Inflammatory macrophage treated with lipopolysaccharide for 1 hour (primary cell): ENCODE data around the gene ERAS.

Experiments used
- DNase-seq, 2 donors: peaks; one replicate each; pipeline ENCODE4 v3.0.0-alpha.2; 2020 to 2022

Gene ERAS, protein sequence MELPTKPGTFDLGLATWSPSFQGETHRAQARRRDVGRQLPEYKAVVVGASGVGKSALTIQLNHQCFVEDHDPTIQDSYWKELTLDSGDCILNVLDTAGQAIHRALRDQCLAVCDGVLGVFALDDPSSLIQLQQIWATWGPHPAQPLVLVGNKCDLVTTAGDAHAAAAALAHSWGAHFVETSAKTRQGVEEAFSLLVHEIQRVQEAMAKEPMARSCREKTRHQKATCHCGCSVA

DNA sequence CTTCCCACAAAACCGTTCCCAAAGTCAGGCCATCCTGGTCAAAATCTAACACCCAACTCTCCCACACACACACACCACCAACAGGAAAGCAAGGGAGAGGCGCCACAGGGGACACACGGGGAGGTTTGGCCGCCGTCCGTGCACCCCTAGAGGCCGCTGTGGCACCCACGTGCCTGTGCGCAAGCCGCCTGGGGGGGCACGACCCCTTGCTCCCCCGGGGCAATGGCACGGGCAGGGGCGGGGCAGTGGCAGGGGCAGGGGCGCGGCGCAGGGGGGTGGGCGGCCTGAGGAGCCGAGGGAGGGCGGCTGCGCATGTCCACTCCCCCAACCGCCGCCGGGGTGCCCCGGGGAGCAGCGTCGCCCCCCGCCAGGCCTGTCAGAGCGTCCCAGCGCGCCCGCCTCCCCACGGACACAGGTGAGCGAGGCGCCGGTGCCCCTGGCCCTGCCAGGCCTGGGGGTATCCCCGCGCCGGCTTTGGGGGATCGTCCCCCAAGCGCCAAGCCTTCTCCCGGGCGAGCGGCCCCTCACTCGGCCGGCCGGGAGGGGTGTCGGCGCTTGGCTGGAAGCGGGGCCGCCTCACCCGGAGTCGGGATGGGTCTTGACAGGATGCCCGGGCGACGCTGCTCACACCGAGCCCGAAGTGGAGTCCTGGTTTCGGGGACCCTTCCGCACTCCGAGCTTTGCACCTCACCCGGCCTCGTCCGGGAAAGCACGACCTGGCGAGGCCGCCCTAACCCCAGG is at the start of gene ERAS:
ERAS (plus strand) TSS at position 379 of the 741 bp plus-strand sequence. CDS start 2,611 bp downstream, outside the sequence.
- no peak for DNase-seq

- no peak for DNase-seq
These were observed 49.4 kb upstream of the ERAS start for GRCh38 chrX:48776818-48777439.

DNA sequence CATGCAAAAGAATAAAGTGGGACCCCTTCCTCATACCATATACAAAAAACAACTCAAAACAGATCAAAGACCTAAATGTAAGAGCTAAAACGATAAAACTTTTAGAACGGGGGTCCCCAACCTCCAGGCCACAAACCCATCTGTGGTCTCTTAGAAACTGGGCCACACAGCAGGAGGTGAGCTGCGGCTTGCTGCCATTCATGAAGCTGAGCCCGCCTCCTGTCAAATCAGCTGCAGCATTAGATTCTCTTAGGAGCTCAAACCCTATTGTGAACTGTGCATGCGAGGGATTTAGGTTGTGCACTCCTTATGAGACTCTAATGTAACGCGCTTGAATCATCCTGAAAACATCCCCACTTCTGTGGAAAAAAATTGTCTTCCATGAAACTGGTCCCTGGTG is 46.9 kb upstream of the ERAS start:
- no peak for DNase-seq

DNA sequence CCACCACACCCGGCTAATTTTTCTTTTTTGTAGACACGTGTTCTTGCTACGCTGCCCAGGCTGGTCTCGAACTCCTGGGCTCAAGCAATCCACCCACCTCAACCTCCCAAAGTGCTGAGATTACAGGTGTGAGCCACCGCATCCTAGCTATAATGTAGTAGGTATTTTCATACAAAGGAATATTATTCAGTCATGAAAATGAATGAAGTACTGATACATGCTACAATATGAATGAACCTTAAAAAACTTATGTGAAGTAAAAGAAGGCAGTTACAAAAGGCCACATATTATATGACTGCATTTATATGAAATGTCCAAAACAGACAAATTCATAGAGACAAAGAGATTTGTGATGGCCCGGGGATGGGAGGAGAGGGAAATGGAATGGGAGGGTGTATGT is 44.6 kb upstream of the ERAS start:
- no peak for DNase-seq

DNA sequence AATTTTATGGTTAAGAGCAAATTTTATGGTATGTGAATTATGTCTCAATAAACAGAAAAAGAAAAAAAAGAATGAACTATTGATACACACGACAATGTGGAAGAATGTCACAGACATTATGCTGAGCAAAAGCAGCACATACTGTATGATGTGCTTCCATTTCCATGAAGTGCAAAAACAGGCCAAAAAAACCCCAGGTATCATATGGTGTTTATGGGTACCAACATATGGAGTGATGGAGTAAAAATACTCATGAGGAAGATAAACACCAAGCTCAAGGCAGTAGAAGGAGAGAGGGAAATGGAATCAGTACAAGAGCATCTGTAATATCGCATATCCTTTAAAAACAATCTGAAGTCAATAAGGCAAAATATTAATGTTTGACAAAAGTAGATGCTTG is 44.1 kb upstream of the ERAS start:
- no peak for DNase-seq

GRCh38 chrX:48782795-48783194 is 43.5 kb upstream of the ERAS start:
- DNase-seq = no peak

GRCh38 chrX:48784726-48785125 is 41.6 kb upstream of the ERAS start:
- no peak for DNase-seq

GRCh38 chrX:48785186-48785539 is 41.1 kb upstream of the ERAS start:
- DNase-seq = no peak

GRCh38 chrX:48785540-48786214 is 40.6 kb upstream of the ERAS start:
- no peak for DNase-seq

GRCh38 chrX:48786341-48786800 is 39.9 kb upstream of the ERAS start, which contains the start of gene GATA1:
GATA1 (plus strand) TSS chrX:48786590; CDS start chrX:48791110, 4,520 bp downstream.
- no peak for DNase-seq

DNA sequence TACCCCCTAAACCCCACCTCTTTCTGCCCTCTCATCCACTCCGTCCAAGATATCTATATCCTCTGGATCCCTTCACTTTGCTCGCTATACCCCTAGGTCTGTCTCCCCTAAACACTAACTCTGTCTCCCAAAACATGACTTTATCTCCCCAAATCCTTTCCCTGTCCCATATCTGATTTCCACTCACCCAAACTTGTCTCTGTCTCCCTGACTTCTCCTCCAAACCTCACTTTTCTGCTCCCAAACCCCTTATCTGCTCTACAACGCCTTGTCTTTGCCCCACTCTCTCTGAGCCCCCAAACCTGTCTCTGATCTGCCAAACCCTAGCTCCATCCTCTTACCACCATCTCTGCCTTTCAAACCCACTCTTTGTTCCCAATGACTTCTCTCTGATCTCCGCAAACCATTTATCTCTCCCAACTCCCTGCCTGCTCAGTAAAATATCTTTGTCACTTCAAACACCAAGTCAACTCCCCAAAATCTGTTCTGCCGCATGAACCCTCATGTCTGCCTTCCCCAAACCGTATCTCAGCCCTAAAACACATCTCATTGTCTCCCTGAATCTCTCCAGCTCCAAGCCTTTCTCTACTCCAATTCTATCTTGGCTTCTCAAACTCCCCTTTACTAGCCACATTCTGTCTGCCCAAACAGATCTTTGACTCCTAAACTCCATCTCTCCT is 39.3 kb upstream of the ERAS start:
- no peak for DNase-seq

GRCh38 chrX:48787505-48788443 is 38.5 kb upstream of the ERAS start:
- DNase-seq = no peak

DNA sequence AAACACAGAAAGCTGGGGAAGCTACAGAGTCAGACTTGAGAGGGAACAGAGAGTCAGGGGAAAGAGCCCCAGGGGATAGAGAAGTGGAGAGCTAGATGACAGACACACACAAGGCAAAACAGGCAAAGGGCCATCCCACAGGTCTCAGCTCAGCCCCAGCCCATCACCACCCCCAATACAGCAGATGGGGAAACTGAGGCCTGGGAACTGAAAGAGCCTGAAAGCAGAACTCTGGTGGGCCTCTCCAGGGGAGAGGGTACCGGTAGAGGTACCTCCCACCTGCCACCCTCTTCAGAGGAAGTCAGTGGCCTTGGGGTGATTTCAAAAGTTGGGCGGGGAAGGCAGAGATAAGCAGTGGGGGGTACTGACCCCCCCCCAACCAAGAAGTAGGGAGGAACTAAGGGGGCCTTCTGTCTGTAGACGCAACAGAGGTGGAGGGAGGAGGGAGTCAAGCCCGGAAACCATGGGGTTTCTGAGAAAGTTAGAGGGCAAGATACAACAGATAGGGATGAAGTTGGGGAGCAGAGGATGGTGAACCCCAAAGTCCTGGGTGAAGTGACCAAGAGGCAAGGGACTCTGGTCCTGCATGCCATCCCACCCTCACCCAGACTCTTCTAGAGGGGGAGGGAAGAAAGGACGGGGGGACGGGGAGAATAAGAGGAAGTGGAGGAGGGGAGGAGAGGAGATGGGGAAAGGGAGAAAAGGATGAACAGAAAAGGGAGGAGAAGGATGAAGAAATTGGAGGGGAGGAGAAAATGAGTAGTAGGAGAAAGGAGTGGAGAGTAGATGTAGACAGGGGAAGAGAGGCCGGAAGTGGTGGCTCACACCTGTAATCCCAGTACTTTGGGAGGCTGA is 36.7 kb upstream of the ERAS start:
- DNase-seq = no peak

GRCh38 chrX:48790477-48790876 is 35.8 kb upstream of the ERAS start:
- DNase-seq = no peak

DNA sequence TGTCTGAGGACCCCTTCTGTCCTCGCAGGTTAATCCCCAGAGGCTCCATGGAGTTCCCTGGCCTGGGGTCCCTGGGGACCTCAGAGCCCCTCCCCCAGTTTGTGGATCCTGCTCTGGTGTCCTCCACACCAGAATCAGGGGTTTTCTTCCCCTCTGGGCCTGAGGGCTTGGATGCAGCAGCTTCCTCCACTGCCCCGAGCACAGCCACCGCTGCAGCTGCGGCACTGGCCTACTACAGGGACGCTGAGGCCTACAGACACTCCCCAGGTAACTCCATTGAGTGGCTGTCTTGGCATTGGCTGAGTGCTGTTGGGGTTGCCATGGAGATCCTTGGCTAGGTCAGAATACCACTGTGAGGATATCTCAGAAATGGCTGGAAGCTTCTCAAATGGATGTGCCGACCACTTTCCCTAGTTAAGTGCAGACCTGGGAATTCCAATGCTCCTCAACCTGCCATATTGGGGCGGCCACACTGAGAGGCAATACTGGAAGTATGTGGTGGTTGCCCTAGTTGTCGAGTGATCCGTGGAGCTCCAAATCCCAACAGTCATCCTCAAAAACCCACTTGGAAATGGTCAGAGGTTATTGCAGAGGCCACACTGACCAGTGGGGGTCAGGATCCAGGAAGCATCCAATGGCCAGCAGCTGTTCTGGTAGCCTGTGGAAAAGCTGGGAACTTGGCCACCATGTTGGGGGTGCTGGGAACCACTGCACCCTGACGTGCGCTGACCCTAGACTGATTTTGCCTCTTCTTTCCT is 35.1 kb upstream of the ERAS start:
- no peak for DNase-seq

- no peak for DNase-seq
These were observed 34.1 kb upstream of the ERAS start for GRCh38 chrX:48792219-48792618.

DNA sequence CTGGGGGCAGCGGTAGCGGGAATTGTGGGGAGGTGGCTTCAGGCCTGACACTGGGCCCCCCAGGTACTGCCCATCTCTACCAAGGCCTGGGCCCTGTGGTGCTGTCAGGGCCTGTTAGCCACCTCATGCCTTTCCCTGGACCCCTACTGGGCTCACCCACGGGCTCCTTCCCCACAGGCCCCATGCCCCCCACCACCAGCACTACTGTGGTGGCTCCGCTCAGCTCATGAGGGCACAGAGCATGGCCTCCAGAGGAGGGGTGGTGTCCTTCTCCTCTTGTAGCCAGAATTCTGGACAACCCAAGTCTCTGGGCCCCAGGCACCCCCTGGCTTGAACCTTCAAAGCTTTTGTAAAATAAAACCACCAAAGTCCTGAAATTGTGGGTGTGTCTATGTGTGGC is 32.4 kb upstream of the ERAS start:
- no peak for DNase-seq

DNA sequence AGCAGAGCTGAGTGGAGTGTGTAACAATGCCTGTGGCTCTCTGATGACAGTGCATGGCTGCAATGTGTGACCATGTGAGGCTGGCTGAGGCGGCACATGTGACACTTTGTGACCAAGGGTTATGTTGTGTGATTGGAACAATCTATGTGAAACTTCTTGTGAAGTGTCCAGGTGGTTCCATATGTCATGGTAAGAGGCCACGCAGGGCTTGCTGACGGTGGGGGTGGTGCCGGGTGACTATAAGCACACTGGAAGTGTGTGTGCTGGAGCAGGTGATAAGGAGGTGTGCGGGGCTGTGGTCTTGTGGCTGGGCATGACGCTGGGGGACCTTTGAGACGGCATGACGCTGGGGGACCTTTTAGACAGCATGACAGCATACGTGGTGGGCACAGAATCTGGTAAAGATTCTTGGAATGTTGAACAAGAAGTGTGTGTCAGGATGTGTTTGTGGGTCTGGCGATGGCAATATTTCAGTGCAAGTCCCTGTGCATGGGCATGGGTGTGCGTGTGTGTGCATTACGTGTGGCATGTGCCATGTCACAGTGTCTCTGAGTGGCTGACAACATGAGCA is 31.9 kb upstream of the ERAS start:
- no peak for DNase-seq

GRCh38 chrX:48794911-48795515 is 31.3 kb upstream of the ERAS start:
- DNase-seq = no peak
